KMS-11 (cell line): ENCODE measurements around the gene RGSL1.

ENCODE experiments used
- H2AFZ ChIP-seq: fragments of 200-600 bp; sonication (generic); 2 replicates; pipeline ENCODE4 v1.6.1; 2016; ENCODE audit warnings: antibody characterized with exemption, mixed run types, low read depth
- H3K27ac ChIP-seq: fragments of 200-600 bp; sonication (generic); 2 replicates; pipeline ENCODE4 v1.6.1; 2016; ENCODE audit warnings: mild to moderate bottlenecking, mixed run types
- H3K27me3 ChIP-seq: fragments of 200-600 bp; sonication (generic); 2 replicates; pipeline ENCODE4 v1.6.1; 2017; ENCODE audit warnings: mild to moderate bottlenecking, low read depth, mixed run types, moderate library complexity; ENCODE audit not compliant: insufficient read depth
- H3K36me3 ChIP-seq: fragments of 200-600 bp; sonication (generic); 2 replicates; pipeline ENCODE4 v1.6.1; 2017; ENCODE audit warnings: mild to moderate bottlenecking, mixed run types; ENCODE audit not compliant: insufficient read depth
- H3K4me1 ChIP-seq: fragments of 200-600 bp; sonication (generic); 2 replicates; pipeline ENCODE4 v1.6.1; 2016; ENCODE audit warnings: mild to moderate bottlenecking, low read depth, mixed run types; ENCODE audit not compliant: poor library complexity, severe bottlenecking
- H3K4me2 ChIP-seq: fragments of 200-600 bp; sonication (generic); 2 replicates; pipeline ENCODE4 v1.7.0; 2016; ENCODE audit warnings: mild to moderate bottlenecking, mixed run types
- H3K4me3 ChIP-seq: fragments of 200-600 bp; sonication (generic); IDR thresholded peaks from 2 replicates; pipeline ENCODE4 v1.6.1; 2017; ENCODE audit warnings: low read depth, low read length, mixed read lengths; ENCODE audit not compliant: insufficient read depth
- H3K79me2 ChIP-seq: fragments of 200-600 bp; sonication (generic); 2 replicates; pipeline ENCODE4 v1.6.1; 2016; ENCODE audit warnings: low read depth, mixed run types; ENCODE audit not compliant: insufficient read depth
- H3K9ac ChIP-seq: fragments of 200-600 bp; sonication (generic); 2 replicates; pipeline ENCODE4 v1.6.1; 2016; ENCODE audit warnings: mild to moderate bottlenecking, mixed run types
- H4K20me1 ChIP-seq: fragments of 200-600 bp; sonication (generic); 2 replicates; pipeline ENCODE4 v1.6.1; 2016; ENCODE audit warnings: mild to moderate bottlenecking, mixed run types; ENCODE audit not compliant: insufficient read depth
- CTCF ChIP-seq: fragments of 200-600 bp; sonication (generic); conservative IDR thresholded peaks from 2 replicates; pipeline ENCODE4 v1.6.1; 2017; ENCODE audit warnings: low read depth, mild to moderate bottlenecking, antibody characterized with exemption, low read length, moderate library complexity, mixed read lengths

RGSL1 gene

GRCh38 chr1:182560392-182560984 lies 110.5 kb downstream of the RGSL1 start:
- H3K79me2 ChIP-seq = no peaks in the 10 kb centered on the region
- no peak overlapping the region for H3K4me3 ChIP-seq
- H4K20me1 ChIP-seq = no peaks in the 10 kb centered on the region
- no peaks in the 10 kb centered on the region for H3K27me3 ChIP-seq
- H3K27ac ChIP-seq = no peak overlapping the region
- no peak overlapping the region for H3K9ac ChIP-seq
- no peaks in the 10 kb centered on the region for H3K36me3 ChIP-seq
- H3K4me1 ChIP-seq = no peaks in the 10 kb centered on the region
- no peak overlapping the region for H2AFZ ChIP-seq
- no peak for TF ChIP-seq CTCF
- H3K4me2 ChIP-seq = no peak overlapping the region

DNA sequence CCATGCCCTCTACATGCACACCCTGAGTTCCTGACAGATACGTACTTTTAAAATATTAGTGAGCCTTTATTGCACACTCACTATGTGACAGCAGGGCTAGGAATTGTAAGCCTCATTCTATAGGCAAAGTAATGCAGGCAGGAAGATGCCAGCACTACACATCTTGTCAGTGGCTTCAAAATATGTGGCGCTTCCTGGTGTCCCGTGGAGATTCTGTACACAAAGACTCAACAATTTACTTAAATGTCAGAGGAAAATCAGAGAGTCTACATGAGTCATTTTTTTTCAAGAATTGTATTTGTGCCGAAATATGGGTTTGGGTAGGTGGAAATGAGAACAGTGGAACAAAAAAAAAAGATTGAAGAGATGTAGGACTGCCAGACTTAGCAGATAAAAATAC lies 111.5 kb downstream of the RGSL1 start:
- no peak for TF ChIP-seq CTCF
- H3K4me1 ChIP-seq = no peaks in the 10 kb centered on the region
- H2AFZ ChIP-seq = no peak overlapping the region

DNA sequence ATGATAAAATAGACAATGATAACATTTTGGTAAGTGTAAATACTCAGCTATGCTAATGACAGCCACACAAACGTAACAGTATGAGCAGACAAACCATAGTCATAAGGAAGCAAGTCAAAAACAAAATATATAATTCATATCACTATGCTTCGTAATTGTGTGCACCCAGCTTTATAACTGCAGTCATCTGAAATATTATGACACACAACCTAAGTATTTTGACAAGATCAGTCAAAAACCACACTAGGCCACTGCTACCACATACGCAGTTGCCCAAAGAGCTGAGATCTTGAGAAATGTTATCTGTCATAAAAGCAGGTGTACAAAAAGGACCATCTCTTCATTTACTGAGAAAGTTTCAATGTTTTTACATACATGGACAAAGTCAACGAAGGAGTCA lies 113.1 kb downstream of the RGSL1 start:
- Histone ChIP-seq H3K4me1 (no peaks in the 10 kb centered on the region), H3K27ac (no peak overlapping the region), H3K27me3 (no peaks in the 10 kb centered on the region), H3K9ac (no peak overlapping the region), H3K79me2 (no peaks in the 10 kb centered on the region), H3K4me2 (no peak overlapping the region), H3K36me3 (no peaks in the 10 kb centered on the region), H2AFZ (no peak overlapping the region), H3K4me3 (no peak overlapping the region), H4K20me1 (no peaks in the 10 kb centered on the region)
- TF ChIP-seq CTCF = no peak

More for the DNA sequence above, 111.5 kb downstream of the RGSL1 start:
- Histone ChIP-seq H4K20me1 (no peaks in the 10 kb centered on the region), H3K36me3 (no peaks in the 10 kb centered on the region), H3K27ac (no peak overlapping the region), H3K79me2 (no peaks in the 10 kb centered on the region), H3K27me3 (no peaks in the 10 kb centered on the region), H3K4me3 (no peak overlapping the region), H3K9ac (no peak overlapping the region), H3K4me2 (no peak overlapping the region)

DNA sequence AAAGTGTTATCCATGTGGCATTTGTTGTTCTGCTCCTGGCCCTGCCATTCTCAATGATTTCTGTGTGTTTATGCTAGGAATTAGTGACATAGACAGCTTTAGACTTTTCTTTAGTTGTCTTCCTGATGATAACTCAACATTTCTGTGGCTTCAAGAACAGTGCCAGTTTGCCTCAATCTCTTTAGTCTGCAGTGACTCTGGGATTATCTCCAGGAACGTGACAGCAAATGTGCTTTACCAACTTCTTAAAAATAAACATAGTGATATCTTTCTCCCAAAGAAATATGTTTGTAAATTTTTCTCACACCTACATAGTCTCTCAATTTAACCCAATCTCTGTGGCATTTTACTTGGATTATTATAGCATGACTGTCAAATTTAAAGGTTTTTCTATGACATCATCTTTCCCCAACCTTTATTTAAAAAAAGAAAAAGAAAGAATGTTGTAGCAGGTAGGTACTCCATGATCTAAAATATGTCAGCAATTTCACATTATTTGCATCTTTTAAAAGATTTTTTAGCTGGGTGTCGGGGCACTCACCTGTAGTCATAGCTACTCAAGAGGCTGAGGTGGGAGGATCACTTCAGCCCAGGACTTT lies 114.6 kb downstream of the RGSL1 start:
- TF ChIP-seq CTCF = no peak
- no peak overlapping the region for H3K27ac ChIP-seq
- no peak overlapping the region for H3K9ac ChIP-seq
- no peaks in the 10 kb centered on the region for H3K27me3 ChIP-seq
- no peak overlapping the region for H3K4me3 ChIP-seq
- no peak overlapping the region for H3K4me2 ChIP-seq
- H3K36me3 ChIP-seq = no peaks in the 10 kb centered on the region
- no peaks in the 10 kb centered on the region for H3K79me2 ChIP-seq
- no peak overlapping the region for H2AFZ ChIP-seq
- no peaks in the 10 kb centered on the region for H3K4me1 ChIP-seq
- no peaks in the 10 kb centered on the region for H4K20me1 ChIP-seq
